Panc1 (cell line): ENCODE measurements around the gene CNTN5. TPM values are rescaled to one million over a fixed set of nuclear protein-coding genes. Genes with fewer than 3 reads are reported as not detected.

ENCODE experiments used
- ATAC-seq: fragments of 200-7000 bp; cut with Tn5 transposase; 2 replicates; pipeline ENCODE4 v1.9.1; 2020; ENCODE audit warnings: mild to moderate bottlenecking, moderate library complexity
- BruUV-seq: library from RNA; stranded (reverse); fragments of 400-500 nt; replicated peaks from 2 replicates; lab custom pipeline; 2021; lab: Mats Ljungman, UMichigan
- CTCF ChIA-PET: fragments of 300-600 bp; sonication (Branson Sonifier 250); formaldehyde crosslinking; loops from one replicate; lab custom pipeline; 2022; ENCODE audit warnings: antibody characterized with exemption; lab: Charles Lee
- POLR2A ChIA-PET: fragments of 300-600 bp; sonication (Branson Sonifier 250); formaldehyde crosslinking; loops from one replicate; lab custom pipeline; 2022; ENCODE audit warnings: antibody characterized with exemption; lab: Charles Lee
- DNase-seq: peaks from one replicate; pipeline ENCODE4 v3.0.0-alpha.2; 2010; ENCODE audit warnings: low read depth, low spot score
- H3K27ac ChIP-seq: 2 replicates; pipeline ENCODE4 v1.5.1; 2011; ENCODE audit warnings: mild to moderate bottlenecking, low read length, inconsistent platforms
- H3K27me3 ChIP-seq: fragments of 200-500 bp; sonication (Bioruptor generic); 2 replicates; pipeline ENCODE4 v1.6.0; 2014; ENCODE audit warnings: low read length, inconsistent platforms; ENCODE audit not compliant: control insufficient read depth, insufficient read depth
- H3K36me3 ChIP-seq: fragments of 200-500 bp; sonication (Bioruptor generic); 2 replicates; pipeline ENCODE4 v1.5.1; 2014; ENCODE audit warnings: inconsistent platforms, mild to moderate bottlenecking, low read length, moderate library complexity; ENCODE audit not compliant: control insufficient read depth, insufficient read depth
- H3K4me1 ChIP-seq: 2 replicates; pipeline ENCODE4 v1.5.1; 2011; ENCODE audit warnings: inconsistent platforms, mild to moderate bottlenecking, low read length, moderate library complexity; ENCODE audit not compliant: control insufficient read depth, insufficient read depth
- H3K4me3 ChIP-seq, 2 experiments: 2 replicates each; pipeline ENCODE4 v1.5.1; 2011 to 2012; ENCODE audit warnings: low read depth in 2 of 2, low read length in 2 of 2, mild to moderate bottlenecking in 2 of 2, inconsistent platforms in 1 of 2, moderate library complexity in 1 of 2
- H3K9me3 ChIP-seq: fragments of 200-500 bp; sonication (Bioruptor generic); 2 replicates; pipeline ENCODE4 v1.5.1; 2014; ENCODE audit warnings: low read depth, mild to moderate bottlenecking, inconsistent platforms, low read length, moderate library complexity; ENCODE audit not compliant: control insufficient read depth, insufficient read depth
- POLR2AphosphoS5 ChIP-seq: IDR thresholded peaks from 2 replicates; pipeline ENCODE4 v1.6.1; 2012; ENCODE audit warnings: mild to moderate bottlenecking, low read depth, low read length, moderate library complexity
- SIN3A ChIP-seq: IDR thresholded peaks from 2 replicates; pipeline ENCODE4 v1.6.1; 2012; ENCODE audit warnings: low read depth, mild to moderate bottlenecking, low read length, moderate library complexity, borderline replicate concordance; ENCODE audit not compliant: insufficient read depth
- TCF7L2 ChIP-seq: IDR thresholded peaks from 2 replicates; pipeline ENCODE4 v1.6.1; 2011; ENCODE audit warnings: mild to moderate bottlenecking, low read depth, low read length, inconsistent platforms
- in situ Hi-C: cut with HindIII; loops from 2 replicates; pipeline ENCODE4 v1.10.0; 2016; ENCODE audit warnings: low sequenced_read_pairs, low pct_unique_long_range_greater_than_20kb
- intact Hi-C: fragments of 100-400 bp; cut with micrococcal nuclease; formaldehyde crosslinking; loops from one replicate; pipeline ENCODE4 v1.10.0; 2022; ENCODE audit not compliant: unreplicated experiment
- total RNA-seq: library from RNA; stranded (reverse); gene quantifications from one replicate; pipeline ENCODE4 v1.2.1, GENCODE V29; 2021; ENCODE audit not compliant: unreplicated experiment
- TF ChIP-seq, protein P1 (sequence below): fragments of 450-650 bp; IDR thresholded peaks from 2 replicates; pipeline ENCODE4 v1.5.1; 2017; ENCODE audit warnings: mild to moderate bottlenecking
- TF ChIP-seq, protein P2 (sequence below), 2 experiments: IDR thresholded peaks; 2 replicates each; pipeline ENCODE4 v1.6.1; 2011 to 2012; ENCODE audit warnings: low read depth in 2 of 2, control low read depth in 1 of 2, low read length in 1 of 2, mild to moderate bottlenecking in 1 of 2, moderate library complexity in 1 of 2; ENCODE audit not compliant: insufficient read depth in 1 of 2

The CNTN5 gene
- total RNA-seq, 1 experiment from 2014 or later: not detected

GRCh38 chr11:99419991-99420390 is 399.2 kb downstream of the CNTN5 start:
- no peak for TF ChIP-seq TCF7L2
- no peak for TF ChIP-seq SIN3A
- TF ChIP-seq, protein P1, sequence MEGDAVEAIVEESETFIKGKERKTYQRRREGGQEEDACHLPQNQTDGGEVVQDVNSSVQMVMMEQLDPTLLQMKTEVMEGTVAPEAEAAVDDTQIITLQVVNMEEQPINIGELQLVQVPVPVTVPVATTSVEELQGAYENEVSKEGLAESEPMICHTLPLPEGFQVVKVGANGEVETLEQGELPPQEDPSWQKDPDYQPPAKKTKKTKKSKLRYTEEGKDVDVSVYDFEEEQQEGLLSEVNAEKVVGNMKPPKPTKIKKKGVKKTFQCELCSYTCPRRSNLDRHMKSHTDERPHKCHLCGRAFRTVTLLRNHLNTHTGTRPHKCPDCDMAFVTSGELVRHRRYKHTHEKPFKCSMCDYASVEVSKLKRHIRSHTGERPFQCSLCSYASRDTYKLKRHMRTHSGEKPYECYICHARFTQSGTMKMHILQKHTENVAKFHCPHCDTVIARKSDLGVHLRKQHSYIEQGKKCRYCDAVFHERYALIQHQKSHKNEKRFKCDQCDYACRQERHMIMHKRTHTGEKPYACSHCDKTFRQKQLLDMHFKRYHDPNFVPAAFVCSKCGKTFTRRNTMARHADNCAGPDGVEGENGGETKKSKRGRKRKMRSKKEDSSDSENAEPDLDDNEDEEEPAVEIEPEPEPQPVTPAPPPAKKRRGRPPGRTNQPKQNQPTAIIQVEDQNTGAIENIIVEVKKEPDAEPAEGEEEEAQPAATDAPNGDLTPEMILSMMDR: no peak
- no peak for TF ChIP-seq POLR2AphosphoS5
- TF ChIP-seq, protein P2, sequence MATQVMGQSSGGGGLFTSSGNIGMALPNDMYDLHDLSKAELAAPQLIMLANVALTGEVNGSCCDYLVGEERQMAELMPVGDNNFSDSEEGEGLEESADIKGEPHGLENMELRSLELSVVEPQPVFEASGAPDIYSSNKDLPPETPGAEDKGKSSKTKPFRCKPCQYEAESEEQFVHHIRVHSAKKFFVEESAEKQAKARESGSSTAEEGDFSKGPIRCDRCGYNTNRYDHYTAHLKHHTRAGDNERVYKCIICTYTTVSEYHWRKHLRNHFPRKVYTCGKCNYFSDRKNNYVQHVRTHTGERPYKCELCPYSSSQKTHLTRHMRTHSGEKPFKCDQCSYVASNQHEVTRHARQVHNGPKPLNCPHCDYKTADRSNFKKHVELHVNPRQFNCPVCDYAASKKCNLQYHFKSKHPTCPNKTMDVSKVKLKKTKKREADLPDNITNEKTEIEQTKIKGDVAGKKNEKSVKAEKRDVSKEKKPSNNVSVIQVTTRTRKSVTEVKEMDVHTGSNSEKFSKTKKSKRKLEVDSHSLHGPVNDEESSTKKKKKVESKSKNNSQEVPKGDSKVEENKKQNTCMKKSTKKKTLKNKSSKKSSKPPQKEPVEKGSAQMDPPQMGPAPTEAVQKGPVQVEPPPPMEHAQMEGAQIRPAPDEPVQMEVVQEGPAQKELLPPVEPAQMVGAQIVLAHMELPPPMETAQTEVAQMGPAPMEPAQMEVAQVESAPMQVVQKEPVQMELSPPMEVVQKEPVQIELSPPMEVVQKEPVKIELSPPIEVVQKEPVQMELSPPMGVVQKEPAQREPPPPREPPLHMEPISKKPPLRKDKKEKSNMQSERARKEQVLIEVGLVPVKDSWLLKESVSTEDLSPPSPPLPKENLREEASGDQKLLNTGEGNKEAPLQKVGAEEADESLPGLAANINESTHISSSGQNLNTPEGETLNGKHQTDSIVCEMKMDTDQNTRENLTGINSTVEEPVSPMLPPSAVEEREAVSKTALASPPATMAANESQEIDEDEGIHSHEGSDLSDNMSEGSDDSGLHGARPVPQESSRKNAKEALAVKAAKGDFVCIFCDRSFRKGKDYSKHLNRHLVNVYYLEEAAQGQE (IDR thresholded peaks at IDR 0.05; ENCODE audit: insufficient read depth in 1 of 2, low read depth in 2 of 2, low read length in 1 of 2): no peak
- POLR2A ChIA-PET: no interaction called here
- Histone ChIP-seq H3K36me3 (no peaks in the 10 kb centered on the region), H3K27me3 (no peaks in the 10 kb centered on the region), H3K27ac (no peak overlapping the region), H3K4me1 (no peaks in the 10 kb centered on the region), H3K9me3 (no peaks in the 10 kb centered on the region), H3K4me3 (no peak overlapping the region)
- intact Hi-C loops (no loop called here), in situ Hi-C loops (no loop called here)
- ATAC-seq (no peak), DNase-seq (no peak)
- CTCF ChIA-PET: no interaction called here
- BruUV-seq: no TSS peak

DNA sequence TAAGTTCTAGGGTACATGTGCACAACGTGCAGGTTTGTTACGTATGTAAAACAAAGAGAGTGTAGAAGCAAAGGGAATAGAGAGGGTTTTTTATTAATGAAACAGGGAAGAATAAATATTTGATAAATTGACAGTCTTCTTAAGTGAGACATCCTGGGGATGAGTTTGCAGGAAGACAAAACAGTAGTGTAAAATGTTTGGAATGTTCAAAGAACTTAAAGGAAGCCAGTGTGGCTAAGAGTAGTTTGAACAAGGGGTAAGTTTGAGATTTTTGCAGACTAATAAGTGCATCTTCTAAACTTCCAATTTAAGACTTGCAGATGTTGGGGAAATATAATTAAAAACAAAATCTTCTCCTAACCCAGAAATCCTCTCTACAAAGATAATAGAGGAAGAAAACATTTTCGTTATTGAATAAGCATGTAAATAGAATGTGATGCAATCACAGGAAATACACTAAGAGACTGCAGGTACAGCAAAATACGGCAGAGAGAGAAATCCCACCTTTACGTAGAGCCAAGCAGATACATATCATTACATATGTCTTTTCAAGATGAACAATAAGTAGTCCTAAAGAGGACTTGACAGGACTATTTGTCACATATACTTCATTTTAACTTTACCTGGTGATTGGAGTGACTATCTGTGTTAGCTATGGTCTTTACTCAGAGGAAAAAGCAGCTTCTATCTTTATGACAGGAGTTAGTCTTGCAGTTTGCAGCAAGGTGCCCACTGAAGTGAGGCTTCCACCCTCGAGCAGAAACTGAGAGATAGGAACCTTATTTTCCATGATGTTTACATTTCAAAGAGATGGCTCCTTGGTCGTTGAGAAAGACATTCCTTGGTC is 402.1 kb downstream of the CNTN5 start:
- no TSS peak for BruUV-seq

More for the DNA sequence above, 402.1 kb downstream of the CNTN5 start:
- TF ChIP-seq SIN3A: no peak
- TF ChIP-seq, protein P1: no peak
- TF ChIP-seq, protein P2 (IDR thresholded peaks at IDR 0.05; ENCODE audit: insufficient read depth in 1 of 2, low read depth in 2 of 2, low read length in 1 of 2): no peak
- no peak for TF ChIP-seq TCF7L2
- TF ChIP-seq POLR2AphosphoS5: no peak
- in situ Hi-C loops (no loop called here), intact Hi-C loops (no loop called here)
- Histone ChIP-seq H3K36me3 (no peaks in the 10 kb centered on the region), H3K4me3 (no peak overlapping the region), H3K27ac (no peak overlapping the region), H3K4me1 (no peaks in the 10 kb centered on the region), H3K27me3 (no peaks in the 10 kb centered on the region), H3K9me3 (no peaks in the 10 kb centered on the region)
- ATAC-seq: no peak
- no peak for DNase-seq
- CTCF ChIA-PET: no interaction called here
- POLR2A ChIA-PET: no interaction called here
